Peyer's patch (tissue), 4 donors: ENCODE data around the gene FARP1.

Experiments used
- POLR2A ChIP-seq, 2 donors: fragments of 450-650 bp; IDR thresholded peaks; one replicate each; pipeline ENCODE4 v1.5.1; 2017; ENCODE audit warnings: antibody characterized with exemption in 2 of 2, mild to moderate bottlenecking in 2 of 2, moderate library complexity in 2 of 2
- TF ChIP-seq, protein P1 (sequence below), 6 experiments: fragments of 450-650 bp in 4 of 6; fragments of 200-600 bp in 2 of 6; sonication (generic) in 1 of 6; IDR thresholded peaks; one replicate each; pipeline ENCODE4 v1.5.1; 2017 to 2019; ENCODE audit warnings: antibody characterized with exemption in 6 of 6, mild to moderate bottlenecking in 3 of 6, moderate library complexity in 1 of 6

GRCh38 chr13:98094678-98095266 lies 48.1 kb upstream of the FARP1 start:
- TF ChIP-seq POLR2A (IDR thresholded peaks at IDR 0.05): no peak
- TF ChIP-seq, protein P1, sequence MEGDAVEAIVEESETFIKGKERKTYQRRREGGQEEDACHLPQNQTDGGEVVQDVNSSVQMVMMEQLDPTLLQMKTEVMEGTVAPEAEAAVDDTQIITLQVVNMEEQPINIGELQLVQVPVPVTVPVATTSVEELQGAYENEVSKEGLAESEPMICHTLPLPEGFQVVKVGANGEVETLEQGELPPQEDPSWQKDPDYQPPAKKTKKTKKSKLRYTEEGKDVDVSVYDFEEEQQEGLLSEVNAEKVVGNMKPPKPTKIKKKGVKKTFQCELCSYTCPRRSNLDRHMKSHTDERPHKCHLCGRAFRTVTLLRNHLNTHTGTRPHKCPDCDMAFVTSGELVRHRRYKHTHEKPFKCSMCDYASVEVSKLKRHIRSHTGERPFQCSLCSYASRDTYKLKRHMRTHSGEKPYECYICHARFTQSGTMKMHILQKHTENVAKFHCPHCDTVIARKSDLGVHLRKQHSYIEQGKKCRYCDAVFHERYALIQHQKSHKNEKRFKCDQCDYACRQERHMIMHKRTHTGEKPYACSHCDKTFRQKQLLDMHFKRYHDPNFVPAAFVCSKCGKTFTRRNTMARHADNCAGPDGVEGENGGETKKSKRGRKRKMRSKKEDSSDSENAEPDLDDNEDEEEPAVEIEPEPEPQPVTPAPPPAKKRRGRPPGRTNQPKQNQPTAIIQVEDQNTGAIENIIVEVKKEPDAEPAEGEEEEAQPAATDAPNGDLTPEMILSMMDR (IDR thresholded peaks at IDR 0.05): no peak
